ENCODE results near the gene GRPEL1.

GRPEL1 gene

GRCh38 chr4:7109169-7109568, 41.3 kb upstream of the GRPEL1 start:
- no peak for TF ChIP-seq CTCF (IDR thresholded peaks at IDR 0.05; ENCODE audit: low read depth, low read length, missing control alignments)
- DNase-seq (ENCODE audit: extremely low read depth, low read depth) = no peak

GRCh38 chr4:7108660-7109059, 40.8 kb upstream of the GRPEL1 start:
- no peak for DNase-seq (ENCODE audit: extremely low read depth, low read depth)
- H3K4me3 ChIP-seq (replicated peaks; ENCODE audit: low read depth, low read length) = no peak overlapping the region
- TF ChIP-seq CTCF (IDR thresholded peaks at IDR 0.05; ENCODE audit: low read depth, low read length, missing control alignments) = no peak

More at GRCh38 chr4:7109169-7109568, 41.3 kb upstream of the GRPEL1 start:
- H3K4me3 ChIP-seq (replicated peaks; ENCODE audit: low read depth, low read length) = no peak overlapping the region

- no peak for DNase-seq (ENCODE audit: extremely low read depth, low read depth)
- no peak overlapping the region for H3K4me3 ChIP-seq (replicated peaks; ENCODE audit: low read depth, low read length)
- no peak for TF ChIP-seq CTCF (IDR thresholded peaks at IDR 0.05; ENCODE audit: low read depth, low read length, missing control alignments)
These were observed 40.3 kb upstream of the GRPEL1 start for GRCh38 chr4:7108046-7108625.

- no peak overlapping the region for H3K4me3 ChIP-seq (replicated peaks; ENCODE audit: low read depth, low read length)
- no peak for DNase-seq (ENCODE audit: extremely low read depth, low read depth)
- no peak for TF ChIP-seq CTCF (IDR thresholded peaks at IDR 0.05; ENCODE audit: low read depth, low read length, missing control alignments)
These were observed 39.5 kb upstream of the GRPEL1 start for GRCh38 chr4:7107166-7107905.

- H3K4me3 ChIP-seq (replicated peaks; ENCODE audit: low read depth, low read length) = no peak overlapping the region
- no peak for DNase-seq (ENCODE audit: extremely low read depth, low read depth)
- TF ChIP-seq CTCF (IDR thresholded peaks at IDR 0.05; ENCODE audit: low read depth, low read length, missing control alignments) = no peak
These were observed 37.4 kb upstream of the GRPEL1 start for GRCh38 chr4:7105276-7105675.

- no peak overlapping the region for H3K4me3 ChIP-seq (replicated peaks; ENCODE audit: low read depth, low read length)
- no peak for TF ChIP-seq CTCF (IDR thresholded peaks at IDR 0.05; ENCODE audit: low read depth, low read length, missing control alignments)
- no peak for DNase-seq (ENCODE audit: extremely low read depth, low read depth)
These were observed 36.6 kb upstream of the GRPEL1 start for GRCh38 chr4:7104366-7105031.
